SK-N-SH (cell line): ENCODE data around the gene ROR2.

Source experiments
- EP300 ChIP-seq, 2 experiments: IDR thresholded peaks; 2 replicates each; pipeline versions ENCODE4 v1.4.0 to v1.6.1; 2012; ENCODE audit warnings: borderline replicate concordance in 1 of 2, low read depth in 1 of 2, low read length in 1 of 2
- EZH2phosphoT487 ChIP-seq: fragments of 200-600 bp; sonication (generic); IDR thresholded peaks from 2 replicates; pipeline ENCODE4 v1.6.1; 2017; ENCODE audit warnings: low read depth, mixed run types, mild to moderate bottlenecking, antibody characterized with exemption, moderate library complexity, borderline replicate concordance
- JUND ChIP-seq: IDR thresholded peaks from 2 replicates; pipeline ENCODE4 v1.4.0; 2012
- MXI1 ChIP-seq: IDR thresholded peaks from 2 replicates; pipeline ENCODE4 v1.6.1; 2012; ENCODE audit warnings: mild to moderate bottlenecking, low read depth, low read length, improper control_type of control experiment
- NFIC ChIP-seq: IDR thresholded peaks from 2 replicates; pipeline ENCODE4 v1.4.0; 2012; ENCODE audit warnings: borderline replicate concordance
- POLR2AphosphoS5 ChIP-seq: IDR thresholded peaks from 2 replicates; pipeline ENCODE4 v1.6.1; 2012; ENCODE audit warnings: low read depth, low read length
- RAD21 ChIP-seq: IDR thresholded peaks from 2 replicates; pipeline ENCODE4 v1.6.1; 2012; ENCODE audit warnings: mild to moderate bottlenecking, low read length
- RFX5 ChIP-seq: IDR thresholded peaks from 2 replicates; pipeline ENCODE4 v1.6.1; 2012; ENCODE audit warnings: mild to moderate bottlenecking, improper control_type of control experiment, low read length
- RXRA ChIP-seq: IDR thresholded peaks from 2 replicates; pipeline ENCODE4 v1.4.0; 2012; ENCODE audit warnings: low read depth, mild to moderate bottlenecking, borderline replicate concordance
- SIN3A ChIP-seq: IDR thresholded peaks from 2 replicates; pipeline ENCODE4 v1.6.1; 2012; ENCODE audit warnings: low read depth, mild to moderate bottlenecking, low read length, moderate library complexity, borderline replicate concordance
- YY1 ChIP-seq: IDR thresholded peaks from 2 replicates; pipeline ENCODE4 v1.4.0; 2012; ENCODE audit warnings: low read depth, mild to moderate bottlenecking
- TF ChIP-seq, protein P1 (sequence below): fragments of 200-600 bp; sonication (generic); IDR thresholded peaks from 2 replicates; pipeline ENCODE4 v1.6.1; 2017; ENCODE audit warnings: antibody characterized with exemption, mild to moderate bottlenecking, moderate library complexity
- TF ChIP-seq, protein P2 (sequence below): IDR thresholded peaks from 2 replicates; pipeline ENCODE4 v1.4.0; 2012; ENCODE audit warnings: low read depth
- TF ChIP-seq, protein P3 (sequence below): IDR thresholded peaks from 2 replicates; pipeline ENCODE4 v1.4.0; 2012; ENCODE audit warnings: low read depth, borderline replicate concordance

DNA sequence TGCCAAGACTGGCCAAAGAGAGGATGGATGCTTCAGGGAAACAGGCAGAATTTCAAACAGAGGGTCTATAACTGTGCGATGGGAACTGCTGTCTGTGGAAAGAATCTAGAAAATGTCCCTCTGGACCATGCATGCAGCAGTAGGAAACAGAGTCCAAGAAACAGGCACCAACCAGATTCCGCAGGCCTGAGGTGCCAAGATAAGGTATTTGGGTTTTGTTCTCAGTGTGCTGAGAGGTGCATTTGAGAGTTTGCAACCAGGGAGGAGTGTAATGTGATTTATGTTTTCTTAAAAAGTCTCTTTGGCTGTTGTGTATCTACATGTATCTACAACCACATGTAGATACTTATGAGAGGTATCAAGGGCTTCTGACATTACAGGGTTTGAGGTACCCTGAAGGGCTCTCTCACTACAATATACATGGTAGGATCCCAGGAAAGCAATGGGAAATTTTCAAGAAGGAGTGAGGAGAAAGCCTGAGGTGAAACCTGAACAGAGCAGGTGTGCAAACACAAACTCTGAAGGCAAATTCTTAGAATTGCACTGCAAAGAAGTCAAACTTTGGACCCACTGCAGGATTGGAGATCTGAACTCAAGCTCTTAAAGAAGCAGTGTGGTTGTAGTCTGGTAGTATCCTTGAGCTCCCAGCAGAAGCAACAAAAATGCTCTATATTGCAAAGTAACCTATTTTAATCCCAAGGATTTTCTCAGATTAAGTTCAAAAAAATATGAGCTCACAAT lies 343.6 kb downstream of the ROR2 start:
- TF ChIP-seq NFIC (no peak), EP300 (IDR thresholded peaks at IDR 0.05; ENCODE audit: borderline replicate concordance in 1 of 2, low read depth in 1 of 2, low read length in 1 of 2) (no peak), RAD21 (no peak), RFX5 (no peak), JUND (no peak), EZH2phosphoT487 (no peak), MXI1 (no peak), POLR2AphosphoS5 (no peak), RXRA (no peak), YY1 (no peak), SIN3A (no peak)
- TF ChIP-seq, protein P1, sequence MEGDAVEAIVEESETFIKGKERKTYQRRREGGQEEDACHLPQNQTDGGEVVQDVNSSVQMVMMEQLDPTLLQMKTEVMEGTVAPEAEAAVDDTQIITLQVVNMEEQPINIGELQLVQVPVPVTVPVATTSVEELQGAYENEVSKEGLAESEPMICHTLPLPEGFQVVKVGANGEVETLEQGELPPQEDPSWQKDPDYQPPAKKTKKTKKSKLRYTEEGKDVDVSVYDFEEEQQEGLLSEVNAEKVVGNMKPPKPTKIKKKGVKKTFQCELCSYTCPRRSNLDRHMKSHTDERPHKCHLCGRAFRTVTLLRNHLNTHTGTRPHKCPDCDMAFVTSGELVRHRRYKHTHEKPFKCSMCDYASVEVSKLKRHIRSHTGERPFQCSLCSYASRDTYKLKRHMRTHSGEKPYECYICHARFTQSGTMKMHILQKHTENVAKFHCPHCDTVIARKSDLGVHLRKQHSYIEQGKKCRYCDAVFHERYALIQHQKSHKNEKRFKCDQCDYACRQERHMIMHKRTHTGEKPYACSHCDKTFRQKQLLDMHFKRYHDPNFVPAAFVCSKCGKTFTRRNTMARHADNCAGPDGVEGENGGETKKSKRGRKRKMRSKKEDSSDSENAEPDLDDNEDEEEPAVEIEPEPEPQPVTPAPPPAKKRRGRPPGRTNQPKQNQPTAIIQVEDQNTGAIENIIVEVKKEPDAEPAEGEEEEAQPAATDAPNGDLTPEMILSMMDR: no peak
- TF ChIP-seq, protein P2, sequence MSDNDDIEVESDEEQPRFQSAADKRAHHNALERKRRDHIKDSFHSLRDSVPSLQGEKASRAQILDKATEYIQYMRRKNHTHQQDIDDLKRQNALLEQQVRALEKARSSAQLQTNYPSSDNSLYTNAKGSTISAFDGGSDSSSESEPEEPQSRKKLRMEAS: no peak
- TF ChIP-seq, protein P3, sequence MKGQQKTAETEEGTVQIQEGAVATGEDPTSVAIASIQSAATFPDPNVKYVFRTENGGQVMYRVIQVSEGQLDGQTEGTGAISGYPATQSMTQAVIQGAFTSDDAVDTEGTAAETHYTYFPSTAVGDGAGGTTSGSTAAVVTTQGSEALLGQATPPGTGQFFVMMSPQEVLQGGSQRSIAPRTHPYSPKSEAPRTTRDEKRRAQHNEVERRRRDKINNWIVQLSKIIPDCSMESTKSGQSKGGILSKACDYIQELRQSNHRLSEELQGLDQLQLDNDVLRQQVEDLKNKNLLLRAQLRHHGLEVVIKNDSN: no peak
